Measurements from ENCODE around the gene CUZD1.
"Not testable (repeated sequence)": the region's sequence is repeated elsewhere in the genome, so short reads cannot be mapped to it uniquely, and the experiment has no call there.

Gene CUZD1

DNA sequence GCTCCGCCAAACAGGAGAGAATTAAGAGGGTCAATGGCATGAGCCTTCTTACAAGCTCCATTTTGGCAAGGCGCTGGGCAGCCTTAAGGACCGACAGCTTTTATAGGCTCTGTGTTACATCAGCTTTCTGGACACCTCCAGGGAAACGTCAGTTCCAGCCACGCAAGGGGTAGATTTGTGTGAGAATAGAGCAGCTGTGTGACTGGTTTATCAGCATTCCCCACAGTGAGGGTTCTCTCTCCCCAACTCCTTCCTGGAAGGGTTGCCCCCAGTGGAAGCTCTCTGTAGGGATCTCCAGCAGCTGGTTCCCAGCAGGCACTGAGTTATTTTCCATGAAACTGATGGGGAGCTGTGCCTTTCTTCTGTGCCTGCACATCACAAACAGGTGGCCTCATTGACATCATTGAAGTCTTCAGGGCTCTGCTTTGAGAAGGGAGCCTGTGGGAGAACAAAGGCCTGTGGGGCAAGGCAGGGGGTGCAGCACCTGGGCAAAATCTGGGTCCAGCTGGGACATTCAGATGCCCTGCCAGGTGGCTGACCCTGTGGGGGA, at the start of gene CUZD1:
Gene CUZD1, minus strand, starts transcription at position 75 of the 550 bp plus-strand sequence. Its CDS starts 14 bp downstream, at position 61.
- DNase-seq = no peak

DNA sequence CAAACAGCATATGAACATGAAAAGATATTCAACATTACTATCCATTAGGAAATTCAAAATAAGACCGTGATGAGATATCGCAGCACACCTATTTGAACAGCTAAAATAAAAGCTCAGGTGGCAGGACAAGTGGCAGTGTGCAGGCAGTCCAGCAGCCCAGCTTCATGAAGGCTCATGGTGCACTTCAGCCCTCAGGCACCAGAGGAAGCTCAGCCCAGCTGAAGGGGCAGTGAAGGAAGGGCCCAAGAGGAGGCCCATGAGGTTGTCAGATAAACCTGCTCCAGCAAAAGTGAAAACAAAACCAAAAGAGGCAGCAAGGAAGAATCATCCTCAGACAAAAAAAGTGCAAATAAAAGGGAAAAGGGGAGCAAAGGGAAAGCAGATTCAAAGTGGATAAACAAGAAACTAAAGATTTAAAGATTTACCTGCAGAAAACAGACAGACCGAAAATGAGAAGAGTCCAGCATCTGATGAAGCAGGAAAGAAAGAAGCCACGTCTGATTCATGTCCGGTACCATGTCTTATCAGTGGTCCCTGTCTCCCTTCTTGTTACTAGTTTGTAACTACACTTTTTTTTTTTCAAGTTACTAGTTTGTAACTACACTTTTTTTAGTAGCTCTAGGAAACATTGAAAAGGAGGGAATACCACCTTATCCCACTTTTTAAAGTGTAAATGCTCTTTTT, 48.7 kb upstream of the CUZD1 start:
- DNase-seq = no peak

DNA sequence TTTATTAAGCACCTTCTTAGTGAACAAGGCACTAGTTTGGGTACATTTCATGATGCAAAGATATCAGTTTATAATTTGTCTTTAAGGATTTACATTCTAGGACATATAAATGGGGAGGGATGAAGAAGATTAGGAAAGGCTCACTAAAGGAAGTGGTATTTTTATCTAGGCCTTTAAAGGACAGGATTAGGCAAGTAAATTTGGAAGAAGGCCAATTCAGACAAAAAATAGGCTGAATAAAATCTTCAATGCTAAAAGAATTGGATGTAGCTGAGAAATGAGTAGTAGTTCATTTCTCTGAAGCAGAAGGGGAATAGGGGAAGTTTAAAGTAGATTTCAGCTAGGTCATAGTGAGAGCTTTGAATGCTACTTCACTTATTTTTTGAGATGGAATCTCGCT, 38.5 kb upstream of the CUZD1 start:
- DNase-seq = no peak

DNA sequence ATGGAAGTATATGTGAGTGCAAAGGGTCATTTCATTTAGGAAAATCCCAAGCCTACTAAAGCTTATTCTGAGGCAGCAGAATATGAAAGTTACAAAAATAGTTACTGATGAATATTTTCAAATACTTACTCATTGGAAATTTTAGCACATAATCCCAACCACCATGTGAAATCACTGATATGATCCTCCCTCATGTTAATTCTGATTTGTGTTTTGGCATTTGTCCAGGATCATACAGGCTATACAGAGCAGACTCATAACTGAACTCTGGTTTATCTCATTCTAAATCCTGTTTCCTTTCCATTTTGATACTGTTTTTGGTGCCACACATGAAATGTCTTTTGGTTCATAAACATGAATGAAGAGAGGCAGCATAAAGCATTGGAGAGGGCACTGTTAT, 37.1 kb upstream of the CUZD1 start:
- DNase-seq = no peak

DNA sequence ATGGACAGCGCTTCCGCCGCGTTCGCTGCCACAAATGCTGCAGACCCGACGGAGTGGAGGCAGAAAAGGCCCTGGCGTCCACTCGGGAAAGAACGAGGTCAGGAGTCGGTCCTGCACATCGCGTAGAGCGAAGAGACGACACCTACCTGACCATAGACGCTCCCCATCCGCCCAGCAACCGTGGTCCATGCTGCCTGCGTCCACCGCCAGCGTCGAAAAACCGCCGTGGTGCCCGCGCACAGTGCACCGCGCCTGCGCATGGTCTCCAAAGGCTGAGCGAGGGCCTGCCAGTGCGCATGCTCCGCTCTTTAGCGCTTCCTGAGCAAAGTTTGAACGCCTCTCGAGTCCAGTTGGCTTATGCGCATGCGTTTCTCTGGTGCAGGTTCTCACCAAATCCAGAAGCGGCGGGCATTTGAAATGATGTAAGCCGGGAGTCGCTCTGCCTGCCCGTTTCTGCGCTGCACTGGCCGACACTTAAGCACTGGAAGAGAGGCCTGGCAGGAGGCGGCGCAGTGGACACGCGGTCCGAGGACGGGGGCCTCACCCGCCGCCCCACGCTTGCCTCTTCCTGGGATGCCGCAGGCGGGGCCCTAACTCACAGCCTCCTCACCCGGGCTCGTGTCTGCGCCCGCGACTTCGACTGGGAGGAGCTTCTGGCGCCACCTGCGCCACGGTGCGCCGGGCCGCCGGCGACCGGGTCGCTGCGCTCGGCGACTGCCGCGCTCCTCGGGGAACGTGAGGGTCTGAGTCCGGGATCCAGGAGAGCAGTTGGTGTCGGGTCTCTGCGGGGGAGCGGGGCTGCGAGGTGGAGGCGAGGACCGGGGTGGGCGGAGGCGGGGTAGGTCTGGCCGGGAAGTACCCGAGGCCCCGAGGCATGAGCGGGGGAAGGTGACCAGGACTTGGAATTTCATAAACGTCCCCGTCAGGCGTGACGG, 33.9 kb upstream of the CUZD1 start, which contains the start of gene FAM24B:
Gene FAM24B, minus strand, starts transcription at position 243 of the 935 bp plus-strand sequence. CDS start 29,066 bp downstream, outside the sequence.
- DNase-seq = peak; percentile 88

DNA sequence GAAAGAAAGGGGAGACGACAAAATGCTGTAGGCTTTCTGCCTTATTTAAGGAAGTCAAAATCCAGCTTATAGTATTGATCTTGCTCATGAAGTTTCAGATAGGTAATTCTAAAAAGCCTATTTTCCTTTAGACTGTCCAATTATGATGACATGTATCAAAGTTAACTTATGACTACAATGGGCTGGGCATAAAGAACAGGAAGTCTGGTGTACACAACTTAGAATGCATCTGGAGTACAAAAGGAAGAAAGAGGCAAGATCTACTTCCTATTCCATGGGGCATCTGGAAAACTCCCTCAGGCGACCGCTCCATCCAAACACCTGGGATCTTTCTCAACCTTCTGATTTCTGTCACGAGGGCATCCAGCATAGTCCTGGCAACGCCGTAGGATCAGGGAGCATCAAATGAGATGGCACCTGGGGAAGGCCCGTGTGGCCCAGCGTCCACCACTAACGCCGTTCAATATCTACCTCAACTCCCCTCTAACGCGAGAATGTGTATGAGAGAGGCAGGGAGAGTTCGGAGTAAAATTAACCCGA, 33.2 kb upstream of the CUZD1 start:
- no peak for DNase-seq

DNA sequence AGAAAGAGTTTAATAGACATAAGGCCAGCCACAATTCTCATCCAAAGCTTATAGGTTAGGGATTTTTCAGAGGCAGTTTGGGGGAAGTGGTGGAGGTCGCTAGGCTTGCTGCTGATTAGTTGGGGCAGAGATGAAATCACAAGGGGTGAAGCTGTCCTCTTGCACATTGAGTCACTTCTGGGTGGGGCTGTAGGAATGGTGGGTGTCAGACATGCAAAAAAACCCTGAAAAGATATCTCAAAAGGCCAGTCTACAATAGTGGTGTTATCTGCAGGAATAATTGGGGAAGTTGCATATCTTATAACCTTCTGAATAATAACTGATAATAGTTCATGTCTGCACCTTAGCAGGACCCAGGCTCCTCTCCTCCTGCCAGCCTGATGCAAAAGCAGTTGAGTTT, 31.6 kb upstream of the CUZD1 start:
- DNase-seq = no peak

GRCh38 chr10:122876467-122876855, 30.8 kb upstream of the CUZD1 start:
- DNase-seq = no peak

GRCh38 chr10:122875843-122876466, 30.3 kb upstream of the CUZD1 start:
- no peak for DNase-seq

- DNase-seq = not testable (repeated sequence)
These were observed 26.3 kb upstream of the CUZD1 start for GRCh38 chr10:122871947-122872346.

DNA sequence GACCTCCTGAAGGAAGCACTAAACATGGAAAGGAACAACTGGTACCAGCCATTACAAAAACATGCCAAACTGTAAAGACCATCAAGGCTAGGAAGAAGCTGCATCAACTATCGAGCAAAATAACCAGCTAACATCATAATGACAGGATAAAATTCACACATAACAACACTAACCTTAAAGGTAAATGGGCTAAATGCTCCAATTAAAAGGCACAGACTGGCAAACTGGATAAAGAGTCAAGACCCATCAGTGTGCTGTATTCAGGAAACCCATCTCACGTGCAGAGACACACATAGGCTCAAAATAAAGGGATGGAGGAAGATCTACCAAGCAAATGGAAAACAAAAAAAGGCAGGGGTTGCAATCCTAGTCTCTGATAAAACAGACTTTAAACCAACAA, 23.1 kb upstream of the CUZD1 start:
- DNase-seq = not testable (repeated sequence)

- not testable (repeated sequence) for DNase-seq
These were observed 21.3 kb upstream of the CUZD1 start for GRCh38 chr10:122866757-122867482.

- DNase-seq = no peak
These were observed 19.2 kb upstream of the CUZD1 start for GRCh38 chr10:122864901-122865300.

GRCh38 chr10:122864194-122864592, 18.5 kb upstream of the CUZD1 start:
- DNase-seq = no peak

DNA sequence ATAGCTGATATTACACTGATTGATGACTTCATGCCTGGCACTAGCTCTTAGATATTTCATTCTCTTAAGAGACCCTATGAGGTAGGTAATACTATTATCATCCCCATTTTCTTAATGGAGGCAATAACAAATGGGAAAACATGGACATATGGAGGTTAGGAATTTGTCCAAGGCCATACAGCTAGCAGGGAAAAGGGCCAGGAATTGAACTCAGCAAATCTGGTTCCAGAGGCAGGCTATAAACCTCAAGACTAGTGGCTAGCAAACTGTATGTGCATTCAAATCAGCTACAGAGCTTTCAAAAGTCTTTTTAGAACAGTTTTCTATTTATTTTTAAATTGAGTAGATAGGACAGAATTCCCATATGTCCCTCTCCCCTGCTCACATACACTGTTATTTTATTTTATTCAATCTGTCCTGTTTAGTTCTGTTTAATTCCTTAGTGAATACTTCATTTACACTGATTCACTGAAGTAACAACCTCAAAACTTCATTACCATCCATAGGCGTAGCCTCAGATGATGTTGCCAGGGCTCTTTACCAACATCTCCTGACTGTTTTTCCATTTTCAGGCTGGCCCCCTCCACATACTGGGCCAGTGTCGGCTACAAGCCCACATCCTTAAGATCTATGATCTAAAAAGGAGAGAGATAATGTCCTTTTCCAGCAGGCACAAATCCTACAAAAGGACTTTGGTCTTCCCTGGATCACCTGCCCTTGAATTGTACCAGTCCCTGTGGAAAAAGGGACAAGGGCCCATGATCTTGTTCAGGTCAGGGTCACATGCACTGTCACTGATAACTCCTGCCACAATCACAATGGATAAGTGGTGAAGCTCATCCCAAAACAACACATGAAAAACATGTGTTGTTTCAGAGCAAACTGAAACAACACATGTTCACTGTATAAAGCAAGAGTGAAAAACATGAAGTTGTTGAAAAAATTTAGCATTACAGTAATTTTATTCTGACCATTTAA, 17.8 kb upstream of the CUZD1 start:
- no peak for DNase-seq

DNA sequence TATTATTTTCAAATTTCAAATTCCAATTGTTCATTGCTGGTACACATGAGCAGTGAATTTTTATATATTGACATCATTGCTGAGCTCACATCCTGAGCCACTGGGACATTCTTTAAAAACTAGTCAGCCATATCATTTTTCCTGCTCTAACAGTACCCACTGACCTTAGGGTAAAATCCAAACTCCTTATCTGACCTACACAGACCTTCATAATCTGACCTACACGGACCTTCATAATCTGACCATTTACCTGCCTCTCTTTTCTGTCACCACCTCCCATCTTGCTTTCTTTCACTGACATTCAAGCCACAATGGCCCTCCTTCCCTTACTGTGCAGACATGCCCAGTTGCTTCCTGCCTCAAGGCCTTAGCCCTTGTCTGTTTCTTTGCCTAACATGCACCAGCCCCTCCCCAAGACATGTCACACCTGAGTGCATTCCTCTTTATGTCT, 16.1 kb upstream of the CUZD1 start:
- no peak for DNase-seq

GRCh38 chr10:122859527-122859926, 13.9 kb upstream of the CUZD1 start:
- DNase-seq = no peak

DNA sequence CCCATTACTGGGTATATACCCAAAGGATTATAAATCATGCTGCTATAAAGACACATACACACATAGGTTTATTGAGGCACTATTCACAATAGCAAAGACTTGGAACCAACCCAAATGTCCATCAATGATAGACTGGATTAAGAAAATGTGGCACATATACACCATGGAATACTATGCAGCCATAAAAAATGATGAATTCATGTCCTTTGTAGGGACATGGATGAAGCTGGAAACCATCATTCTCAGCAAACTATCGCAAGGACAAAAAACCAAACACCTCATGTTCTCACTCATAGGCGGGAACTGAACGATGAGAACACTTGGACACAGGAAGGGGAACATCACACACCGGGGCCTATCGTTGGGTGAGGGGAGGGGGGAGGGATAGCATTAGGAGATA, 12.4 kb upstream of the CUZD1 start:
- DNase-seq = not testable (repeated sequence)

GRCh38 chr10:122856902-122857301, 11.2 kb upstream of the CUZD1 start:
- no peak for DNase-seq

DNA sequence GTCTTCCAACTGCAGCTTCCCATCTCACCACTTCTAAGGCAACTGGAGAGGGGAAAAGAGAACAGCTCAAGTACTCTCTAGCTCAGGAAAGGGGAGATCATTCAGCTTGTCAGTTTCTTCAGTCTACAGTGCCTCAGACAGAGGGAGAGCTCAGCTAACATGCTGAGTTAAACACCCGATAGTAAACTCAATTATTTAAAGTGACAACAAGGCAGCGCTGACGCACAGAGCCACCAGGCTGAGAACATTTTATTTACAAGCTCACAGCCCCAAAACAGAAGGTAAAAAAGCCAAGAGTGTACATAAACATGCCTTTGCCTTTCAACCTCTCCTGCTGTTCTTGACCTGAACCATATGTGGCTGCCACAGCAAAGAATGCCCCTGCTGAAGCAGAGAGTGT, 10.1 kb upstream of the CUZD1 start:
- DNase-seq = no peak

DNA sequence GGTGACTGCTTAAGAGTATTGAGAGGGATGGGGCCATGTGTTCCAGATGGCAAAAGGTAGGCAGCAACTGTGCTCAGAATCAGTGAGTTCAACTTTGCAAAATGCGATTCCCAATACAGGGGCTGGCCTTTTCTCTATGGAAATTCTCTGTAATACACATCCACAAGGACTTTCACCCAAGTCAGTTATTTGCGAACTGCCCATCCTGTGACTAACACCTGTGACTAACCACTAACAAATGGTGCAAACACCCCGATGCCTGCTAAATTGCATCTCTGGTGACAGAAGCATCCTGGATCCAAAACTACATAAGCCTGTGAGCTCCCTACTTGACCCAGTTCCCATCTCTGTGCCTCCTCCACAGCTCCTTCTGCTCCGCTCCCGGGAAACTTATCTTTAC, 9.0 kb upstream of the CUZD1 start:
- DNase-seq = no peak

Data from activated T-cell treated with anti-CD3 and anti-CD28 coated beads, Interleukin-2, amount 50 U/mL, for 1 hour (primary cell).